ENCODE measurements around the gene E2F2.
A peak's percentile ranks its signal among the peaks of the same experiment; 100 is the strongest.

The E2F2 gene

DNA sequence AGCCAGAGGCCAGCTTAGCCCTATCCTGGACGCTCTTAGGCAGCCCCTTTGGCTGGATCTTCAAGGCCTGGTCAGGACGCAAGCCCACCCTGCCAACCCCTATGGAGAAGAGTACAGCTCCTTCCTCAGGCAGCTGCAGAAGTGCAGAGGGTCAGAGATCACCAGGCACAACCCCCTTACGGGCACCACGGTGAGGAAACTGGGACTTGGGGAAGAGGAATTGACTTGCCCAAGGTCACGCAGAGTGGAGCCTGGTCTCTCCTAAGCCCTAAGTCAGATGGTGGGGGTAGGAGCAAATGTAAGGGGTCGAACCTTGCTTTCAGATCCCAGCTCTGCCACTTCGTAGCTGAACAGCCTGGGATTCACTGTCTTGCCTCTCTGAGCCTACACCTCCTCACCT, 3.7 kb downstream of the E2F2 start:
- TF ChIP-seq, protein P1, sequence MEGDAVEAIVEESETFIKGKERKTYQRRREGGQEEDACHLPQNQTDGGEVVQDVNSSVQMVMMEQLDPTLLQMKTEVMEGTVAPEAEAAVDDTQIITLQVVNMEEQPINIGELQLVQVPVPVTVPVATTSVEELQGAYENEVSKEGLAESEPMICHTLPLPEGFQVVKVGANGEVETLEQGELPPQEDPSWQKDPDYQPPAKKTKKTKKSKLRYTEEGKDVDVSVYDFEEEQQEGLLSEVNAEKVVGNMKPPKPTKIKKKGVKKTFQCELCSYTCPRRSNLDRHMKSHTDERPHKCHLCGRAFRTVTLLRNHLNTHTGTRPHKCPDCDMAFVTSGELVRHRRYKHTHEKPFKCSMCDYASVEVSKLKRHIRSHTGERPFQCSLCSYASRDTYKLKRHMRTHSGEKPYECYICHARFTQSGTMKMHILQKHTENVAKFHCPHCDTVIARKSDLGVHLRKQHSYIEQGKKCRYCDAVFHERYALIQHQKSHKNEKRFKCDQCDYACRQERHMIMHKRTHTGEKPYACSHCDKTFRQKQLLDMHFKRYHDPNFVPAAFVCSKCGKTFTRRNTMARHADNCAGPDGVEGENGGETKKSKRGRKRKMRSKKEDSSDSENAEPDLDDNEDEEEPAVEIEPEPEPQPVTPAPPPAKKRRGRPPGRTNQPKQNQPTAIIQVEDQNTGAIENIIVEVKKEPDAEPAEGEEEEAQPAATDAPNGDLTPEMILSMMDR (IDR thresholded peaks at IDR 0.05; ENCODE audit: low read length, missing control alignments) = no peak
- no peak overlapping the region for H3K4me3 ChIP-seq (replicated peaks; ENCODE audit: low read depth, low read length)
- no peak for DNase-seq (ENCODE audit: low read depth)

DNA sequence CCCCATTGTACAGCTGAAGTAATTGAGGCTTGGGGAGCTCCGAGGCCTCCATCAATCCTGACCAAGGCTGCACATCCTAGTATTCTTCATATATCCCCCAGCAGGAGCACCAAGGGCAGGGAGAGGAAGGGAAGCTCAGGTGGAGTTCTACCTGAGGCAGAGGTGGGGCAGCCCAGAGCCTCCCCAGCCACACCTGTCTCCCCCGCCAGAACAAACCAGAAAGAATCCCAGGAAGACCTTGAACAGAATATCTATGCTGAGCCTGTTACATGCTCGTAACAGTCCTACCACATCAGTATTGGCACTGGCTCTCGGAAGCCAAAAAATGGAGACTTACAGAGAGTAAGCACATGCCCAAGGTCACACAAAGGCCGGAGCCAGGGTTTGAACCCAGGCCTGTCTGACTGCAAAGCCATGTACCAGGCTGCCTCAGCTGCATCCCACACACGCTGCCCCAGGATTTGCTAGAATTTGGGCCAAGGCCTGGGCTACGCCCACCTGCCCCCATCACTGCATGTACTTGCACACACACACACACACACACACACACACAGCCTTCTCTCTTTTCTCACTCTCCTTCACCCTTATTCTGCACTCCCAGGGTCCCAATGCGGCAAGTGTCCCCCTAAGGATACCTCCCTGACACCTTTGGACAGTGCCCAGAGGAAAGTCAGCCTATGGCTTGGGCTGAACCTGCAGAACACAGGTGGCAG, 4.5 kb downstream of the E2F2 start:
- DNase-seq (ENCODE audit: low read depth) = no peak
- TF ChIP-seq, protein P1 (IDR thresholded peaks at IDR 0.05; ENCODE audit: low read length, missing control alignments) = no peak
- no peak overlapping the region for H3K4me3 ChIP-seq (replicated peaks; ENCODE audit: low read depth, low read length)

DNA sequence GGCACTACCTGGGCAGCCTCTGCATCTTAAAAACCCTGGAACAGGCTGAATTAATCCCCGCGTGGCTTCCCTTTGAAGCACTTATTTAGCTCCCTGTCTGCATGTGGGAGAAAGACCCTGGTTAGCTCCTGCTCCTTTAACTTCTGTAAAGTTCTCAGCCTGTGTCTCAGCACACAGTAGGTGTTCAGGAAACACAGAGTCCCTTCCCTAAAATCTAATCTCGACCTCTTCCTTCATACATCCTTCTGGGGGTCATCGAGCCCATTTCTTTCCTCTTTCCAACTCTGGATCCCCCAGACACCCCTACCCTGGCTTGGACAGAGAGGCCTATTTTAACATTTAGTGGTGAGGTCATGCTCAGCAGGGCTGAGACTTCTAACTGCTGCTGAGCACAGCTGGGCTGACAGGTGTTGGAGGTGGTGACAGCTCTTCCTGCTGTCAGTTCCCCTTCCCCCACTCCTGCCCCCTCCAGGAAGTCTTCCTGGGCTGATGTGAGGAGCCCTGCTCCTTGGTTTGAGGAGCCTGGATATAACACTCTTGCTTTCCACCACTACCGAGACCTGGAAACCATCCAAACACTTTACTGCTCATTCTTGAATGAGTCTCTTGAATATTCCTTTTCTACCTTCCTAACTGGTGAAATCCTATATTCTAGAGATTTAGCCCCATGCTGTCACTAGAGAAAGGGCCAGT, 5.3 kb downstream of the E2F2 start:
- no peak overlapping the region for H3K4me3 ChIP-seq (replicated peaks; ENCODE audit: low read depth, low read length)
- no peak for DNase-seq (ENCODE audit: low read depth)
- TF ChIP-seq, protein P1 (IDR thresholded peaks at IDR 0.05; ENCODE audit: low read length, missing control alignments) = no peak

DNA sequence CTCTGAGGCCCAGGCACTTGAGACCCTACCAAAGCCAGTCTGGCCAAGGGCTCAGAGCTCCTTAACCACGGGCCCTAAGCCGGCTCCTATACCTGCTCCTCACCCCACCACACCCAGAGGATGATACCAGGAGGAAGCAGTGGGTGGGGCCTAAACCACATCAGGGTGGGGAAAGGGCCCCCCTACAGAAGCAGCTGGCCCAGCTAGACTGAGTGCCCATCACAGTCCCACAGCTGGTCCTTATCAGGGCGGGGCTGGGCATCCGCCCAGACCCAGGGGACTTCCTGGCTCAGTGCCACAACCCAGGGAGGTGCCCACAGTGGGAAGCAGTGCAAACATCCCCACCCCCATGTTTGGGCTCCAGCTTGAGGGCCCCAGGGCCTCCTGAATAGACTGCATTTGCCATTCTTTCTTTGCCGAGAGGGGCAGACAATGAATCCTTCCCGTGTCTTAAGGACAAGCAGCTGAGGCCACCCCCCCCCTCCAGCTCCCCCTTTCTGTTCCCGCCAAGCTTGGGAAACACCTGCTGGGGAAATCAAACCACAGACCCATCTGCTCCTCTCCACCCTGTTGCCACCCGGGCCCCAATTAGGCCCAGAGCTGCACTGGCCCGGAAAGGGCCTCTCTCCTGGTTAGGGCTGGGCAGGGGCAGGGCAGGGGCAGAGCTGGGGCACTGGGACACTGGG, 6.2 kb downstream of the E2F2 start:
- no peak for DNase-seq (ENCODE audit: low read depth)
- no peak overlapping the region for H3K4me3 ChIP-seq (replicated peaks; ENCODE audit: low read depth, low read length)
- TF ChIP-seq, protein P1 (IDR thresholded peaks at IDR 0.05; ENCODE audit: low read length, missing control alignments) = no peak

DNA sequence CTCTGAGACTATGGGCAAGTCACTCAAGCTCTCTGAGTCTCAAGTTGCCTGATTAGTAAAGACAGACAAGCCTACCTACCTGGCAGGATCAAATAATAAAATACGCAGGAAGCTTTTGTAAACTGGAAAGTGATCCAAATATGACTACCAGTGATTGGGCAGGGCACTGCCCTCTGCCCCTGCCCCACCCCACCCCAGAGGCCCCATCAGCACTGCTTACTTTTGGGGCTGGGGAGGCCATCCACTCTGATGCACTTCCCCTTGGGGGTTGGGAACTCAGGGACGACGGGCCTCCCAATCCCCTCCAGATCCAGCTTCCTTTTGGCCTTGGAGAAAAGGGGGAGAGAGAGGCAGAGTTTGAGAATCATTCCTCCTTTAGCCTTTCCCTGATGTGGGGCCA, 6.9 kb downstream of the E2F2 start:
- no peak for DNase-seq (ENCODE audit: low read depth)
- H3K4me3 ChIP-seq (replicated peaks; ENCODE audit: low read depth, low read length) = no peak overlapping the region
- TF ChIP-seq, protein P1 (IDR thresholded peaks at IDR 0.05; ENCODE audit: low read length, missing control alignments) = no peak

DNA sequence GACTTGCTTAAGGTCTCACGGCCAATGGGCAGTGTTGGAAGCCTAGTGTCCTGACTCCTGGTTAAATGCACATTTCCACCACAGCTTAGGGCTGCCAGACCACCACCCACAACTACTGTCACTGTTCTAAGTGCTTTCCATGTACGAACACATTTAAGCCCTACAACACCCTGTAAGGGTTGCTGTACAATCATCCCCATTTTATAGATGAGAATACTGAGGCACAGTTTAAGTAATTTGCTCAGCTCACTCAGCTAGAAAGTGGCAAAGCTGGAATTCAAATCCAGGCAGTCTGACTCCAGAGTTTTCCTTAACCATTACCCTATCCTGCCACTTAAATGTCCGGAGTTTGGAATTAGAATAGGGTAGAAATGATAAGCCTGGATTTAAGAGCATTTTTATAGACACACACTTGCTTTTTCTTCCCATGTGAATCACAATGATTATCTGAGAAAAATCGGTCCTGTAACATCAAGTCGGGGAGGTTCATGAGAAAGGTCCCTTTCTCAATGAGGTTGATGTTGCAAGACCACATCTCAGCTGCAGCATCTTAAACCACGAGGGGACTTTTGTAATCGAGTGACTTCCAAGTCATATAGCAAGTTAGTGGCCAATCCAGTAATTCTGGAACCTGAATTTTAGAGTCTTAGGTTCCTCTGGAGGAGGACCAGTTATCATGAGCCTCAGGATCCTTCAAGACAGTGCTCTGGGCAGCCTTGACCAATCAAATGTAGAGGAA, 8.6 kb downstream of the E2F2 start:
- TF ChIP-seq, protein P1 (IDR thresholded peaks at IDR 0.05; ENCODE audit: low read length, missing control alignments) = no peak
- no peak overlapping the region for H3K4me3 ChIP-seq (replicated peaks; ENCODE audit: low read depth, low read length)
- DNase-seq (ENCODE audit: low read depth) = peak; percentile 21

Data from fibroblast of pulmonary artery (primary cell).